HFFc6 (cell line): Measurements from ENCODE around the gene INO80B. TPM values are rescaled to one million over a fixed set of nuclear protein-coding genes. Genes with fewer than 3 reads are reported as not detected.
A peak's percentile ranks its signal among the peaks of the same experiment; 100 is the strongest.
"Not testable (repeated sequence)": the region's sequence is repeated elsewhere in the genome, so short reads cannot be mapped to it uniquely, and the experiment has no call there.

Source experiments
- DNase-seq: peaks from one replicate; pipeline ENCODE4 v3.0.0-alpha.2; 2018
- H3K27ac Mint-ChIP-seq: 2 replicates; pipeline ENCODE4 v1.8.0; 2020; ENCODE audit warnings: mild to moderate bottlenecking, mixed read lengths
- H3K27me3 Mint-ChIP-seq: 2 replicates; pipeline ENCODE4 v1.8.0; 2021; ENCODE audit warnings: mild to moderate bottlenecking, moderate library complexity, mixed read lengths; ENCODE audit not compliant: insufficient read depth
- H3K36me3 Mint-ChIP-seq: 2 replicates; pipeline ENCODE4 v1.8.0; 2021; ENCODE audit warnings: low read depth, mixed read lengths
- H3K4me1 Mint-ChIP-seq: 2 replicates; pipeline ENCODE4 v1.8.0; 2020; ENCODE audit warnings: low read depth, mixed read lengths
- H3K4me3 Mint-ChIP-seq: 2 replicates; pipeline ENCODE4 v1.8.0; 2020; ENCODE audit warnings: mild to moderate bottlenecking, moderate library complexity, mixed read lengths
- H3K9me3 Mint-ChIP-seq: 2 replicates; pipeline ENCODE4 v1.8.0; 2020; ENCODE audit warnings: mild to moderate bottlenecking, mixed read lengths
- total RNA-seq, 6 experiments: library from RNA; stranded (reverse); fragmentation: NEBNext Ultra II Directional; extraction: Animal tissue kit (Norgen Biotek cat#: 25700); gene quantifications; 2 replicates in 1 of 6; 3 replicates in 5 of 6; pipeline ENCODE4 v1.2.3, GENCODE V29; 2021
- TF ChIP-seq, protein P1 (sequence below): fragments of 200-600 bp; sonication (generic); IDR thresholded peaks from 2 replicates; pipeline ENCODE4 v1.5.0; 2021; ENCODE audit warnings: antibody characterized with exemption, mild to moderate bottlenecking

The INO80B gene
- total RNA-seq, 6 experiments from 2014 or later, result 18.4 to 26.9 (median 21.4) TPM

DNA sequence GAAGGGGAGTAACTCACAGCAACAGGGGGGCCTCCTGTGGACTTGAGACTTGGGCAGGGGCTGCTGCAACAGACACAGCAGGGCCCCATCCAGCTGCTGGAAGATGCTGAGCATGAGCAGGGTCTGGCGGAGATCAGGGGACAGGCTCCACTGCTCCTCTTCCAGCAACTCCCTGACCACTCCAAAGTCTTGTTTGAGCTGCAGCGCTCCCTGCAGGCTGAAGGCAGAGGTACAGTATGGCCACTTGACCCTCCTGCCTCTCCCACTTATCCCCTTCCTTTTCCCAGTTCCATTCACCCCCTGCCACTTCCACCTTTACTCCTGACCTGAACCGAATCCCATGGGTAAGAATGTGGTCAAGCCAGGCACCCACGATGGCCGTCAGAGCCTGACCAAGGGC is 20.0 kb downstream of the INO80B start:
- peaks cover 2% of the 10 kb centered on the region for H3K27me3 Mint-ChIP-seq
- no peak overlapping the region for H3K27ac Mint-ChIP-seq
- peaks cover 14% of the 10 kb centered on the region for H3K4me1 Mint-ChIP-seq
- no peak overlapping the region for H3K4me3 Mint-ChIP-seq
- H3K36me3 Mint-ChIP-seq, result peaks cover 51% of the 10 kb centered on the region
- H3K9me3 Mint-ChIP-seq, result no peaks in the 10 kb centered on the region
- DNase-seq, result no peak
- TF ChIP-seq, protein P1, sequence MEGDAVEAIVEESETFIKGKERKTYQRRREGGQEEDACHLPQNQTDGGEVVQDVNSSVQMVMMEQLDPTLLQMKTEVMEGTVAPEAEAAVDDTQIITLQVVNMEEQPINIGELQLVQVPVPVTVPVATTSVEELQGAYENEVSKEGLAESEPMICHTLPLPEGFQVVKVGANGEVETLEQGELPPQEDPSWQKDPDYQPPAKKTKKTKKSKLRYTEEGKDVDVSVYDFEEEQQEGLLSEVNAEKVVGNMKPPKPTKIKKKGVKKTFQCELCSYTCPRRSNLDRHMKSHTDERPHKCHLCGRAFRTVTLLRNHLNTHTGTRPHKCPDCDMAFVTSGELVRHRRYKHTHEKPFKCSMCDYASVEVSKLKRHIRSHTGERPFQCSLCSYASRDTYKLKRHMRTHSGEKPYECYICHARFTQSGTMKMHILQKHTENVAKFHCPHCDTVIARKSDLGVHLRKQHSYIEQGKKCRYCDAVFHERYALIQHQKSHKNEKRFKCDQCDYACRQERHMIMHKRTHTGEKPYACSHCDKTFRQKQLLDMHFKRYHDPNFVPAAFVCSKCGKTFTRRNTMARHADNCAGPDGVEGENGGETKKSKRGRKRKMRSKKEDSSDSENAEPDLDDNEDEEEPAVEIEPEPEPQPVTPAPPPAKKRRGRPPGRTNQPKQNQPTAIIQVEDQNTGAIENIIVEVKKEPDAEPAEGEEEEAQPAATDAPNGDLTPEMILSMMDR, result peak; percentile 62; the same call in 1 of the 2 replicates

DNA sequence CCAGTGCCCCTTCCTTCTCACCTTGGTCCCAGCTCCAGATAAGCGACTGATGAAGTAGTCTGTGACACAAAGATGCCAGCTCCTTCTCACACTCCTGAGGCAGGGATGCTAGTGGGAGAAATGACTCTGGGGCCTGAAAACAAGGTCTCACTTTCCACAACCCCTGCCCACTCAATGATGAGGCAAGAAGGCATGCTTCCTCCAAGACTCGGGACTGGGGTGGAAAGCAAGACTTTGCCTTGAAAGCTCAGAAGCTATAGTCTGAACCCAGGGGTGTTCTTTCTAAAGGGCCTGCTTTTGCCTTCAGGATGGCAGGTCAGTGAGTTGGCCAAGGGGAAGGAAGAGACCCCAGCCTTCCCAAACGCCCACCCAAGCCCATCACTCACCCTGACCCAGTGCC is 26.5 kb downstream of the INO80B start:
- Mint-ChIP-seq H3K27me3 (peaks cover 1% of the 10 kb centered on the region; the same call in 1 of the 2 replicates), H3K4me1 (peaks cover 26% of the 10 kb centered on the region), H3K27ac (peak overlapping the region; percentile 89), H3K36me3 (peaks cover 19% of the 10 kb centered on the region), H3K9me3 (no peaks in the 10 kb centered on the region), H3K4me3 (peak overlapping the region; percentile 94)
- DNase-seq, result no peak
- TF ChIP-seq, protein P1, result no peak

DNA sequence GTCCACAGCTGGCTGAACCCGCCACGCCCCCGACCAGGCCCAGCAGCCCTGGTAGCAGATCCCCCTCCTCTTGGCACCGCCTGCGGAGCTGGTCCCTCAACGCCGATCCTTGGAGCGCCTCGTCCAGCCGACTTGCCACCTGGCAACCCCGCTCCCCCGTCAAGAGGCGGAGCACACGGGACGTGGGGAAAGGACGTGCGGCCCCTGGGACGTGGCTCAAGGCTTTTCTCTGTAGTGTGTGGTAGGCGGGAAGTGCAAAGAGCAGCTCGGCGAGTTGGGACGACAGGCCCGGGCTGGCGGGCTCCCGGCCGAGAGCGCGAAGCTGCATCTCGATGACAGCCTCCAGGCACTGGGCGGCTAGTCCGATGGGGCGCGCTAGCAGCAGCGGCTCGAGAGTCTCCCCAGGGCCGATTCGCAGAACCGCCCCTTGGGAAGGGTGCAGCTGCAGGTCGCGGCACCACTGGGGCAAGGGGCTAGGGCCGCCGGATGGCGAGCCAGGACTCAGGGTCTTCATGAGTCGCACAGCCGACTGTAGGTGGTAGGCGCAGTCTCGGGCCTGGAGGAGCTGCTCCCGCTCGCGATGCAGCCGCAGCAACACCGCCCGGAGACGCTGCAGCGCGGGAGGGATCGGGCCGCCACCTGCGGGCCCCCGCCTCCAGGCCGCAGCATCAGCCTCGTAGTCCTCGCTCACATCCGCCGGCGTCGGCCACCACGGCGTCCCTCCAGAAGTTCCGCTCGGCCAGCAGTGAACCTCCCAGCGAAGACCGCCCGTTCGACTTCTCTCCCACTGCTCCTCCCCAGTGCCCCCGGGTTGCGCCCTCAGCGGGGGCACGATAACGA is 27.3 kb downstream of the INO80B start:
- no peak for DNase-seq
- Mint-ChIP-seq H3K4me3 (peak overlapping the region; percentile 94), H3K27ac (peak overlapping the region; percentile 89), H3K36me3 (peaks cover 24% of the 10 kb centered on the region), H3K4me1 (peaks cover 32% of the 10 kb centered on the region), H3K9me3 (no peaks in the 10 kb centered on the region), H3K27me3 (peaks cover 1% of the 10 kb centered on the region; the same call in 1 of the 2 replicates)
- TF ChIP-seq, protein P1, result no peak

DNA sequence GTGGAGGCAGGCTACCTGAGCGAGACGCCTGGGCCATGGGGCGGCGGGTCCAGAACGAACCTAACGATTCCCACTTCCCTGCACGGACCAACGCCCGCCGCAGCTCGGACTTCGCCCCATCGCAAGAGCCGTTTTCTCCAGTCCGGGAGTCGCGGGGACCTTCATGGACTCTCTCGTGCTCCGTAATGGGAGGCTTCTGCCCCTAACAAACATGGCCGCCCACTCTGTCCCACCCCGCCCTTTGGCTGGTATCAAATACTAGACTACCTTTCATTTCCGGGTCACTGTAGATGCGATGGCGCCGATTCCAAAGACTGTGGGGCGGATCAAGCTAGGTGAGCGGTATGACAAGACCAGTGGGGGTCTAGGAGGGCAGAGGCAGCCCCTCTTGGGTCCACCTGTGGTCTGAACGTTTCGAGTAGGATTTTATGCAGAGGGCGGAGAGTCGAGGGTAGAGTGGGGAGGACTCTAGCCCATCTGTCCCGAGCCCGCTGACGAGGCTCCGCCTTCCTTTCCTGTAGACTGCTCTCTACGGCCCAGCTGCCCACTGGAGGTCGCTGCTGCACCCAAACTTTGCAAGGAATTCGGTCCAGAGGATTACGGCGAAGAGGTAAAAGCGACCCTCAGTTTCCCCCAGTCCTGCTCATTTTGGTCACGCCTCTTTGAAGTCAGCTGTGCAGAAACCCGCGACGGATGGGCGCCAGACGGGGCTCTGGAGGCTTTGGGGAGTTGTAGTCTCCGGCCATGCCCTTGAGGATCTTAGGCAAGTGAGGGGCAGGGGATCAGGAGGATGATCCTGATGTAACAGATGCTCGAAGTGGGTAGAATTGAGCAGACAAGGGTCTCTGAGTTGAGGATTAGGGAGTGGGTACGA is 28.2 kb downstream of the INO80B start, which contains the start of the genes CCDC142 and TTC31:
TSS of gene CCDC142 (minus strand) at position 198 of the 874 bp plus-strand sequence. CDS start at position 37, 161 bp downstream.
TSS of gene TTC31 (plus strand) at position 281 of the 874 bp plus-strand sequence. CDS start at position 296, 15 bp downstream.
- H3K4me3 Mint-ChIP-seq, result peak within 1 kb of the TSS; percentile 94
- H3K4me1 Mint-ChIP-seq, result peaks cover 36% of the 10 kb centered on the region
- H3K36me3 Mint-ChIP-seq, result peaks cover 19% of the 10 kb centered on the region
- TF ChIP-seq, protein P1, result peak; percentile 90
- no peaks in the 10 kb centered on the region for H3K9me3 Mint-ChIP-seq
- peak; percentile 93 for DNase-seq
- peak within 1 kb of the TSS; percentile 89 for H3K27ac Mint-ChIP-seq
- H3K27me3 Mint-ChIP-seq, result peaks cover 1% of the 10 kb centered on the region; the same call in 1 of the 2 replicates

DNA sequence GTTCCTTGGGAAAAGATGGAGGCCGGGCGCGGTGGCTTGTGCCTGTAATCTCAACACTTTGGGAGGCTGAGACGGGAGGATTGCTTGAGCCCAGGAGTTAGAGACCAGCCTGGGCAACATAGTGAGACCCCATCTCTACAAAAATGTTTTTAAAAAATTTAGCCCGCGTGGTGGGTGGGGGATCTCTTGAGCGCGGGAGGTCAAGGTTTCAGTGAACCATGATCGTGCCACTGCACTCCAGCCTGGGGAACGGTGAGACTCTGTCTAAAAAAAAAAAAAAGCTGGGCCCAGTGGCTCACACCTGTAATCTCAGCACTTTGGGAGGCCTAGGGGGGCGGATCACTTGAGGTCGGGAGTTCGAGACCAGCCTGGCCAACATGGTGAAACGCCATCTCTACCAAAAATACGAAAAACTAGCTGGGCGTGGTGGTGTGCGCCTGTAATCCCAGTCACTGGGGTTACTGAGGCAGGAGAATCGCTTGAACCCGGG is 28.8 kb downstream of the INO80B start:
- DNase-seq, H3K9me3 Mint-ChIP-seq, H3K27me3 Mint-ChIP-seq: not testable (repeated sequence)
- H3K27ac Mint-ChIP-seq, result peak overlapping the region; percentile 89
- H3K4me1 Mint-ChIP-seq, result peaks cover 43% of the 10 kb centered on the region
- H3K36me3 Mint-ChIP-seq, result peaks cover 24% of the 10 kb centered on the region
- peak overlapping the region; percentile 94 for H3K4me3 Mint-ChIP-seq
